Left cardiac atrium (tissue), 4 donors: ENCODE measurements around the gene TSTD2. TPM values are rescaled to one million over a fixed set of nuclear protein-coding genes. Genes with fewer than 3 reads are reported as not detected.

Experiments
- ATAC-seq, 2 donors: fragments of 200-7000 bp; cut with Tn5 transposase; one replicate each; pipeline ENCODE4 v1.9.1; 2020; ENCODE audit warnings: mild to moderate bottlenecking in 2 of 2, moderate library complexity in 2 of 2
- DNase-seq: peaks from one replicate; pipeline ENCODE4 v3.0.0-alpha.2; 2020
- intact Hi-C, 2 donors: fragments of 100-400 bp; cut with DNase I; formaldehyde crosslinking; loops; one replicate each; pipeline versions ENCODE4 v1.14.1 to v1.15.1; 2022 to 2023
- long read RNA-seq: library from polyadenylated mRNA; unstranded; transcript quantifications from one replicate; pipeline ENCODE4 v2.0.0, GENCODE V29; 2021
- total RNA-seq, 2 donors: library from RNA; stranded (reverse); fragmentation: NEBNext Ultra II Directional; extraction: Animal tissue kit (Norgen Biotek cat#: 25700); gene quantifications; one replicate each; pipeline ENCODE4 v1.2.1, GENCODE V29; 2021
- donor health status: DM: no; HTN: yes; CAD: no.
- donor health status: DM: no; HTN: yes; CAD: no; lungs with severe emphysema.
- donor health status: DM: yes; HTN: yes; CAD: no.
- donor health status: Dilated cardiomyopathy.

The TSTD2 gene
- total RNA-seq, result 10 to 100 TPM; 15.5 to 18.6 TPM
- long read RNA-seq, full-length matches to known transcripts, result 18 of 22 reads
- long read RNA-seq, partial matches to known transcripts, result 2 of 22 reads
- long read RNA-seq, other reads (novel, unspliced or antisense), result 2 of 22 reads

DNA sequence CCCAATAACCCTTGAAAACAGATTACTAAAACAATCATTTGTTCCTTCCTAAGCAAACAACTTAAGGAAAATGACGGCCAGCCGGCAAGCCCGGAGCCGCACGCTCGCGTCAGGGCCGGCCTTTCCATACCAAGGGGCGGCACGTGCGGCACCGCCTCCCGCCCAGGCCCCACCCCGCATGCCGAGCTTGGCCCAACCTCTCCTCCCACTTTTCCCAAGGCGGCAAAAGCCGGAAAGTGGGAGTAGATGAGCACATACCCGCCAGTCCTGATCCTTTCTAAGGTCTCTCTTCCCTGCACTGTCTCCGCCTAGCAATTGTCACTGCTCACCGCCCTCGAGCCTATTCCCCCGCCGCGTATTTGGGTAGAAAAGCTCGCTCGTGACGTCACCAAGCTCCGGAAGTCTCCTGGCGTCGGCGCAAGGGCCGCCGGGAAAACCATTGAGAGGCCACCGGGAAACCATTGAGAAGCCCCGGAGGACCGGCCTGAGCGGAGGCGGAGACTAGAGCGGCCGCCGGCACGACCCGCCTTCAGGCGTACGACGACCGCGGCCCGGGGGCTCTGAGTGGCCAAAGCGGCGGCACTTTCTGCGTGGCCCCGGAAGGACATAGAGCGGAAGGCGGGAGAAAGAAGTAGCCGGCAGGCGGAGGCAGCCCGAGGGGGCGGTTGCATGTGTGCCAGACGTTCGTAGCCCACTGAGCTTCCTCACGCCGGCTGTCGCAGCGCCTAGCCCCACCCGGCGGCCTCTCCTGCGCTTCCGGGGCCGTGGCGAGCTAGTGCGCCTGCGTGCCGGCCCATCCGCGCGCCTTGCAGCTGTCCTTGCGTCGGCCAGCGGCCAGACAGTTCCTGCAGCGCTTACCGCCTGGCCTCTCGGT lies at the start of gene TSTD2, which contains the start of gene NCBP1:
TSS of gene TSTD2 (minus strand) at position 384 of the 874 bp plus-strand sequence. CDS start 5,806 bp downstream, outside the sequence.
TSS of gene NCBP1 (plus strand) at position 837 of the 874 bp plus-strand sequence. CDS start 61 bp downstream, outside the sequence.
- DNase-seq (peak; percentile 98), ATAC-seq (peak; percentile 93 to 95)
- intact Hi-C loops, result no loop called here

DNA sequence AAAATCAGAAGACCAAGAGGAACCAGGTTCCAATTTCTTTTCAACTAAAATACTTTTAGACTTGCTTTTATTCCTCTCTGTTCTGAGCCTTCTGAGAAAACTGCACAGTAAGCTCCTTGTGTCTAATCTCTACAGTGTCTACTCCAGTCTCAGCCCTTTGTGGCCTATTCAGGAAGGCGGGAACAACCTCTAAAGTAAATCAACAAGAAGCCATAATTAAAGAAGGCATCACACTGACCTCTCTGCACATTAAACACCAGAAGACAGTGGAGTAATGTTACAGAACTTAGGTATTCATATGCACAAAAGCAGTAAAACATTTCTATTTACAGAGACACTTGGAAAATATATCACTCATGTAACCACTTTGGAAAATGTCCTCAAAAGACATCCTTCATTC lies 49.1 kb upstream of the TSTD2 start:
- DNase-seq (no peak), ATAC-seq (no peak)
- intact Hi-C loops, result no loop called here

- intact Hi-C loops, result no loop called here
- DNase-seq (no peak), ATAC-seq (no peak)
Observed at GRCh38 chr9:97675655-97676054, 42.5 kb upstream of the TSTD2 start.

GRCh38 chr9:97673922-97674321 lies 40.8 kb upstream of the TSTD2 start:
- intact Hi-C loops, result no loop called here
- ATAC-seq, result no peak

DNA sequence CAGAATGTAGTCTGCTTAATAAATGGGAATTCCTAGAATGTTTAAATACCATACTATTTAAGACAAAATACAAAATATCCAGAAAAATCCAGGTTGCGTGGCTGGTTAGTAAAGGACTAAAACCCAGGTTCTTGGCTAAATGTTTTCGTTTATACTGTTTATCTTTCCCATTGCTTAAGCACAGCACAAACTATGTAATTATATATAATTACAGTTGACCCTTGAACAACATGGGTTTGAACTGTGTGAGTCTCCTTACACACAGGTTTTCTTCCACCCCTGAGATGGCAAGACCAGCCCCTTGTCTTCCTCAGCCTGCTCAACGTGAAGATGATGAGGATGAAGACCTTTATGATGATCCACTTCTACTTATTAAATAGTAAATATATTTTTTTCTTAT lies 39.2 kb upstream of the TSTD2 start:
- no peak for ATAC-seq

More at GRCh38 chr9:97673922-97674321, 40.8 kb upstream of the TSTD2 start:
- DNase-seq, result no peak

GRCh38 chr9:97670586-97670985 lies 37.4 kb upstream of the TSTD2 start:
- no peak for ATAC-seq
- intact Hi-C loops, result no loop called here
- DNase-seq, result no peak

More for the DNA sequence above, 39.2 kb upstream of the TSTD2 start:
- intact Hi-C loops, result no loop called here
- no peak for DNase-seq

- DNase-seq, result no peak
- intact Hi-C loops, result no loop called here
- ATAC-seq, result no peak
Observed at GRCh38 chr9:97668485-97668884, 35.3 kb upstream of the TSTD2 start.

DNA sequence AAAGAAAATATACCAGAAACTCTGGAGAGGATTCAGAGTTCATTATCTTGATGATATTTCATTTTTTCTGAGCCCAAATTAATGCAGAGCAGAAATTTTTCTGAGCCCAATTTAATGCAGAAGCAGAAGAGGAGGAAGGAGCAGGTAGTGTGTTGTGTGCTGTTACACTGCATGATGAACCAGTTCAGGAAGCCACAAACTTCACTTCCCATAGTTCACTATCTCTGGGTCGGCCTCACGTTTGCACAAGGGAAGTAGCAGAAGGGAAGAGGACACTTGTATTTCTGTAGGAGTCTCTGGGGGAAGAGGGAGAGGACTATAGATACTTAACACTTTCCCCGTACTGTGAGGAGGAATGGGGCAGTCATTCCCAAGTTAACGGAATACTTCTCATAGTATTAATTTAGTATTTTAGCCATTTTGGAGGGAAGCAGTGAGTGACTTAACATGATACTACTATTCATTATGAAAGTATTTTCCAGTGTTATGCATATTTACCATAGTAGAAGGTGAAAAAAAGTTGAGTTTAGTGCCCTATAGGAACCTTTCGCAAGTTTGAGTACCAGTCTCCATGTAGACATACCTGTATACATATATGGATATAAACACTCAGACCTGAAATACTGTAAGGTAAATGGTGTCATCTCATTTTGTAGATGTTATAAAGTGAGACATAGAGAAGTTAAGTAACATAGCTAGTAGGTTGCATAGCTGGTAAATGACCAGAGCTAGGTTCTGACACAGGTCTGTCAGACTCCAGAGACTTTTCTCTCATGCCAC lies 33.9 kb upstream of the TSTD2 start:
- ATAC-seq (no peak), DNase-seq (no peak)
- intact Hi-C loops, result no loop called here

DNA sequence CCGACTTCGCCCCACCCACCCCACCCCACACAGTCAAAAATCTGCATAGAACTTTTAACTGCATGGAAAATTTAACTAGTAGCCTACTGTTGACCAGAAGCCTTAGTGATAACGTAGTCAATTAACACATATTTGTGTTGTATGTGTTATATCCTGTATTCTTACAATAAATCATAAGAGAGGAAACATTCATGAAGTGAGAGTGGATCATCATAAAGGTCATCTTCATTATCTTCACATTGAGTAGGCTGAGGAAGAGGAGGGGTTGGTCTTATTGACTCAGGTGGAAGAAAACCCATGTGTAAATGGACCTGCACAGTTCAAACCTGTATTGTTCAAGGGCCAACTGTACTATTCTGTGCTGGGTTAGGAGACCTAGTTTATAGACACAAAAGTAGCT lies 32.6 kb upstream of the TSTD2 start:
- ATAC-seq (no peak), DNase-seq (no peak)
- intact Hi-C loops, result no loop called here

DNA sequence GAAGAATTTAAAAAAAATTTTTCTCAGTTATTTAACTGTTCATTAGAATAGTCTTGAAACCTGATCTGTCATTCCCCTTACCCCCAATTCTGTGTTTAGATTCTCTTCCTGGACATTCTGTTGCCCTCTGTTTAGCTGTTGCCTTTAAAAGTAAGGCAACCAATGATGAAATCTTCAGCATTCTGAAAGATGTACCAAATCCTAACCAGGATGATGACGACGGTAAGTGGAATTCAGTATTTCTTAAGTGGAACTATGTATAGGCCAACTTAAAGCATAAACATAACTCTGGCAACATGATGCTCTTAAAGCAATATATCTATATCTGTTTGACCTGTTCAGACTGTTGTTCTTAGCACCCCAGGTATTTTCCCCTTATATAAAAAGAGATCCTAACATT lies 27.7 kb upstream of the TSTD2 start:
- DNase-seq, result no peak
- intact Hi-C loops, result no loop called here
- ATAC-seq, result no peak

DNA sequence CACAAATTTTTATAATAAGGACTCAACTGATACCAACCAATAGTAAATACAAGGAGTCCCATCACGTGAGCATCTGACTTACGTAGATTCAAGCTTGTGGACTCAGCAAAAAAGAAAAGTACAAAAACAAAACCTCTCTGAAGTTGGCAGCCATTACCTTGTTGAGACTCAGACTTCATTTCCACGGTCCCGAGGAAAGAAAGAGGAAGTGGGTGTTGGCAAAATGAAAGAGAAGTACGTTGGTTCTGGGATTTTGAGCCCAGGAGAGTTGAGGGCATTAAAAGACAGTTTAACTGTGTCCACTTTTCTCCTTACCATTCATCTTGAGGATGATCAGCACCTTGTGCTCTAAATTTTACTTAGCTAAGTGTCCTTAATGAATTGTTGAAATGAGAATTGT lies 27.2 kb upstream of the TSTD2 start:
- ATAC-seq (no peak), DNase-seq (no peak)
- intact Hi-C loops, result no loop called here

GRCh38 chr9:97659771-97660170 lies 26.6 kb upstream of the TSTD2 start:
- intact Hi-C loops, result no loop called here
- DNase-seq (no peak), ATAC-seq (no peak)

- intact Hi-C loops, result no loop called here
- DNase-seq (no peak), ATAC-seq (no peak)
Observed at GRCh38 chr9:97658707-97659106, 25.5 kb upstream of the TSTD2 start.

DNA sequence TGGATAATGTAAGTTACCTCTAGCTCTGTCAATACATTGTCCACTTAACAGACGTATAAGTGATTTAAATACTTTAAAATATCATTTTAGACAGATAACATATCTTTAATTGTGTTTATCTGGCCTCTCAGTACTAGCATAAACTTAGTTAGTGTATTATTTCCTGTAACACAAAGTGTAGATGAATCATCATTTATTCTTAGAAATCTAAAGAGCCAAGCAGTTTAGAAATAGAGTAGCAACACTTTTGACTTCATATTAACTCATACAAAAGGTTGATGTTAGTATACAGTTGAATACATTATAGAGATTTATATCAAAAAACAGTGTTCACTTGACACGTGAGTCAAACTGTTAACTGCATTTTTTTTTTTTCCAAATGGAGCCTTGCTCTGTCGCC lies 18.5 kb upstream of the TSTD2 start:
- ATAC-seq, result peak in 1 of 2 donors; percentile 37

GRCh38 chr9:97647996-97648395 lies 14.8 kb upstream of the TSTD2 start:
- ATAC-seq, result no peak
- intact Hi-C loops, result no loop called here
- no peak for DNase-seq

More for the DNA sequence above, 18.5 kb upstream of the TSTD2 start:
- no peak for DNase-seq
- intact Hi-C loops, result no loop called here

- intact Hi-C loops, result no loop called here
- no peak for ATAC-seq
- DNase-seq, result no peak
Observed at GRCh38 chr9:97645720-97646119, 12.6 kb upstream of the TSTD2 start.

DNA sequence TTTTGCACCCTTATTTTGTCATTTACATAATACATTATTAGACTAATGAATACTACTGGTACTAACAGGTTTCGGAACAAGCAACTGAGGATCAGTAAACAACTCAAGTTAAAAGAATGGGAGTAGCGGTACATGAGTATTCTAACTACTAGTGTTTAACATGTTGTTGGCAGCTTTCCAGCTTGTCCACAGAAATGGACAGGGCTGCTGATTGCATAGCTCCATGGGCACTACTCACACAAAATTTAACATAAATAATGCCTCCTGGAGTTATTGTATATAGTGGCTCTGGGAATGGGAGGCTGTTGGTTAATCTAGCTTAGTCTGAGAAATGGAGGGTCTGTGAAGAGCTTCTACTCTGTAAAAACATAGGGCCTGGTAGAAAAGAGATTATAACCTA lies 7.2 kb upstream of the TSTD2 start:
- no peak for DNase-seq
- no peak for ATAC-seq
- intact Hi-C loops, result no loop called here

DNA sequence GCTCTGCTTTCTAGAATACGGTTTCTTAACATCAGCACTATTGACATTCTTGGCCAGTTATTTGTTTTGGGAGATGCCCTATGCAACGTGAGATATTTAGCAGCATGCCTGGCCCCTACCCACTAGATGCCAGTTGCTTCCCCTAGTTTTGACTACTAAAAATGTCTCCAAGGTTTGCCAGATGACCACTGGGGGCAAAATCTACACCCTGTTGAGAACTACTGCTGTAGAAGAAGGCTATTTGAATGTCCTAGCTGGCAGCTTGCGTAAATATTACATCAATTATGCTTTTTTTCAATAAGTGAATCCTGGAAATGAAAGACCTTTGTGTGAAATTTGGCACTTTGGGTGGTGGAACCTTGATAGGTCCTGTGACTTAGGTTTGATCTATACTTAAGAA lies 5.5 kb upstream of the TSTD2 start:
- DNase-seq (no peak), ATAC-seq (no peak)
- intact Hi-C loops, result no loop called here

DNA sequence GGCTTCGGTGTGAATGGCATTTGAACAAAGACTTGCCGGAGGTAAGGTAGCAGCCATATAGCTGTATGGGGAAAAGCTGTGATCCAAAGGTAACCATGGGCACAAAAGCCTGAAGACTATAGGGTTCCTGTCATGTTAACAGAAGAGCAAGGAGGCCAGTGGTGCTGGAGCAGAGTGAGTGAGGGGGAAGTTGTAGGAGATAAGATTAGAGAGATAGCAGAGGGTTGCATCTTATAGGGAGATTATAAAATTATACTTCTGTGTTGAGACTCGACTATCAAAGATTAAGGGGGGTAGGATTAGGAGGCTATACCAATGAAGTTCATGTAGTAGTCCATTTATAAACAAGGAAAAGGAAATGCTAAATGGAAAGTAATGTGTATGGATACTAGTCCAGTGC lies 3.7 kb upstream of the TSTD2 start:
- intact Hi-C loops, result no loop called here
- no peak for DNase-seq
- no peak for ATAC-seq

GRCh38 chr9:97635026-97635425 lies 1.9 kb upstream of the TSTD2 start:
- no peak for ATAC-seq
- DNase-seq, result no peak
- intact Hi-C loops, result no loop called here
